Islet precursor cell (in vitro differentiated cells): Measurements from ENCODE around the gene DCC.
"Not testable (repeated sequence)": the region's sequence is repeated elsewhere in the genome, so short reads cannot be mapped to it uniquely, and the experiment has no call there.

ENCODE experiments used
- DNase-seq: peaks from one replicate; pipeline ENCODE4 v3.0.0-alpha.2; 2018

Gene DCC

DNA sequence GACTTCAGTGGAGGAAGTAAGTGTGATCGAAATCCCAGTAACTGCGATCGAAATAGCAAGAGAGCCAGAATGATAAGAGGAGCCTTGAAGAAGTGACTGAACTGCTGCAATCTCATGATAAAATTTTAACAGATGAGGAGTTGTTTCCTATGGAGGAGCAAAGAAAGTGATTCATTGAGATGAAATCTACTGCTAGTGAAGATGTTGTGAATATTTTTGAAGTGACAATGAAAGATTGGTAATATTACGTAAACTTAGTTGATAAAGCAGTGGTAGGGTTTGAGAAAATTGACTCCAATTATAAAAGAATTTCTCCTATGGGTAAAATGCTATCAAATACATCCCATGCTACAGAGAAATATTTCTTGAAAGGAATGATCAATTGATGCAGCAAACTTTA, 1103.8 kb downstream of the DCC start:
- no peak for DNase-seq

DNA sequence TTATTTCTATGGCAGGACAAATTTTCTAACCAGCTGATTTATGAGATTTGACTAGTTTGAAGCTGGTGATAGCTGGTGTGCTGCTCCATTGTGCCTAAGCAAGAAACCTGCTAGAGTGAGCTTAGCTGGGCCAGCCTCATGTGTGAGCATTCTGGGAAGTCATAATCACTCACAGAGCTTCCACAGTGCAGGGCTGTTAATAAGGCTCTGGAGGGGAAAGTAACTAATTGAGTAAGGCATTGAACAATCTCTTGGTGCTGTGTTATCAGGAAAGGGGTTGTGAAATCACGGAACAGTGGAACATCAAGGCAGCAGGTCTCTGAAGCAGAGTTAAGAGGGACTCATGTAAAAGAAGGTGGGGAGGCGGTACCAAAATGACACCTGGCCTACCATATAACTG, 1111.9 kb downstream of the DCC start:
- DNase-seq, result no peak

DNA sequence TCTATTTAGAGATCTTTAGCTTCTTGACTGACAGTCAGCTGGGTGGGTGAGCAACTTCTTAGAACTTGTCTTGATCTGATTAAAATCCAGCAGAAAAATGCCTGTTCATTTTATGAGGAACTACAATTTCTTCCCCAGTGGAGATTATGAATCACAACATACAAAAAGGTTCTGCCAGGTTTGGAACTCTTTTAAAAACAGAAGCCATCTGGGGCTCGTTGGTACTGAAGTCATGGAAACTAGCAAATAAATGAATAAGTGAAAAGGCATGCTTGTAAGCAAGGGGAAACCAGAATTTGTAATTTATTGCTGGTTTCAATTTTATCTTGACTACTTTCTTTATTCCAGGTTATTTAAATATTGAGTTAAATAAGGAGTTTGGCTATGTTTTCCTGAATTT, 1117.1 kb downstream of the DCC start:
- DNase-seq, result no peak

DNA sequence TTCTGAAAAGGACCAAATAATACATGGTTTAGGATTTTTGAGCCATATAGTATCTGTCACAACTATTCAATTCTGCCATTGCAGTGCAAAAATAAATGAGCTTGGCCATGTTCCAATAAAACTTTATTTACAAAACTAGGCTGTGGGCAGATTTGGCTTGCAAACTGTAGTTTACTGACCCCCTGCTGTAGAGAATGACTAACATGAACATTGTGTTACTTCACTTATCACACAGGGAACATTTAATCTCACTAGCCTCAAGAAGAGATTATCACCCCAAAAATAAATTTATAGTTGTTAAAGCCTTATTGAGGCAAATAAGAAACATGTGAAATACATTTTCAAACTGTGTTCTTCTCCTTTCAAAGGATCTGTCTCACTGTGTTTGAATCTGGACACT, 1118.3 kb downstream of the DCC start:
- DNase-seq, result no peak

DNA sequence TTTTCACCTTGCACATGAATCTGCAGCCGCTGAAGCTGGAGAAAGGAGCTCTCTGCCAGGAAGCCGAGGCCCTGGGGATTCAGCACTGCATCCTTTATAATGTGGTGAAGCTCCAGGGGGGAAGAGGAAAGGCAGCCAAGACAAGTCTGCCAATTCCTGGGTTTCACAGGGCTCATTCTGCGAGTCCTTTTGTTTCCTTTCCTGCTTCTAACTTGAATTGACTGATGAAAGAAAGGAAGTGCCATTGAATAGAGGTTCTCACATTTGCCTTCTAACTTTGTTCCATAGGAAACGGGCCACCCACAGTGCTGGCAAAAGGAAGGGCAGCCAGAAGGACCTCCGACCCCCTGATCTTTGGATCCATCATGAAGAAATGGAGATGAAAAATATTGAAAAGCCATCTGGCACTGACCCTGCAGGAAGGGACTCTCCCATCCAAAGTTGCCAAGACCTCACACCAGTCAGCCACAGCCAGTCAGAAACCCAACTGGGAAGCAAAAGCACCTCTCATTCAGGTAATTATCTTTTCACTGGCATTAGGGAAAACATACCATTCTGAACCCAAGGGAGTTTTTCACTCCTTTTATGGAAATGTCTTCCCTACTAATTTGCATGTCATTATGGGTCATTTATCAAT, 1119.1 kb downstream of the DCC start:
- no peak for DNase-seq

DNA sequence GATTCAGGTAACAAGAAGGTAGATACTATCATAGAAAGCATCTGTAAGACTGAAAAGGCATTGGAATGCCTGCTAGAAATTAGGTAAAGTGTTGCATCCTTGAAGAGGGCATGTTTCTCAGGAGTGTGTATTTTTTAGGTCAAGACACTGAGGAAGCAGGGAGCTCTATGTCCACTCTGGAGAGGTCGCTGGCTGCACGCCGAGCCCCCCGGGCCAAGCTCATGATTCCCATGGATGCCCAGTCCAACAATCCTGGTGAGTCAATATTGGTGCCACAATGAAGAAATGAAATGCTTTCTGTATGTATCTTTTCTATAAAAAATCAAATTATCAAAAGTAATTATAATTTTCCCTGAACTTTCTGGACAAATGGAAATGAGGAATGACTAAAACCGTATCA, 1127.8 kb downstream of the DCC start:
- DNase-seq, result no peak

DNA sequence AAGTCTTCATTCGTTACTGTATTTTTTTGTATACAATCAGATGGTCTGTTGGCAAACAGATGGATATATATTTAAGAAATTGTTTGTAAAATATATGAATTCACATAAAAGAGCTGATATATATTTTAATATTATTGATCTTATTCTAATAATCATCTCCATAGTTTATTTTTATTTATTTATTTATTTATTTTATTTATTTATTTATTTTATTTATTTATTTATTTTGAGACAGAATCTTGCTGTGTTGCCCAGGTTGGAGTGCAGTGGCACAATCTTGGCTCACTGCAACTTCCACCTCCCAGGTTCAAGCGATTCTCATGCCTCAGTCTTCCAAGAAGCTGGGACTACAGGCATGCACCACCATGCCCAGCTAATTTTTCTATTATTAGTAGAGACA, 1128.2 kb downstream of the DCC start:
- not testable (repeated sequence) for DNase-seq

DNA sequence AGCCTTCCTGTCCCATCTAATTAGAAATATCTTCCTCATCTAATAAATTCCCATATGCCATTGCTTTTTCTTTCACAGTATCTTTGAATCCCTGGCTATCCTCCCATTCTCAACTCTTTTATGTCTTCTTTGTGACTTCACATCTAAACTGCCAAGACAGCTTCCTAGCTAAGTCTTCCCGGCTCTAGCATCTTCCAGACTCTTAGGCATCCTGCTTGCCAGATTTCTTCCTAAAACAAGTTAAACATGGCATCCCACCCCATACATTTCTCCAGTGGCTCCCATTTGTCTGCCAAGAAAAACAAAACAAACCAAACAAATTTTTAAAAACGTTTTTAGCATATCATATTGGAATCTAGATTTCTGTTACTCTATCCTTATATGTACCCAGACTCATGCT, 1132.5 kb downstream of the DCC start:
- no peak for DNase-seq

DNA sequence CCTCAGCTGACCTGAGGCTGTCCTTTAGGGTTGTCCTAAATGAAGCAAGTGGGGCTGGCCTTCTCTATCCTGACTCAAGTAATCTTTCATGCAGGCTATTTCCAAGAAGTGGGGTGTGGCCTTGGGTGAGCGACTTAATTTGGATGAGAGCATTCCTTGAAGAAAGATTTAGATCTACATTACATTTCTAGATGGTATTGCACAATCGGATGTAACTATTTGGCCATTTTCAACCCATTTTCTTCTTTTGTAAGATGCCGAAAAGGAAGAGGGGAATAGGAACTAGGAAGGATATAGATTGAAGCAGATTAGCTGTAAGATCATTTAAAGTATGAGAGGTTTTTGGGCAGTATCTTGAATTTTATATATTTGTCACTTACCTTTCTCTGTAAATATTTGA, 1138.2 kb downstream of the DCC start:
- DNase-seq, result no peak

DNA sequence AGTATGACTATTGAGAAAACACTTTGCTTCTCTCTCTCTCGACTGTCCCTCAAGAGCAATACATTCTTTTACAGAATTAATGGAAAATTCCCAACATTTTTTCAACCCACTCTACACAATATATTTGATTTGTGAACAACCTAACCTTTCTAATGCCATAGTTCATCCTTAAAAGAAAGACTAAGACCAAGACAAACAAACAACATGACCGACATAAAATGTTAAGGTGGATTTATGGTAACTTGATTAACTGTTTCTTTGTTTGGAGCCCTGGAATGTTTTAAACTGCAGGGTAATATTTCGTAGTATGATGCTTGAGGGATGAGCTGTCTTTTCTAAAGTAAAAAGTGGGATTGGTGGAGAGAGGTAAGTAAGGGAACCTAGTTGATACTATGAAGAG, 1146.3 kb downstream of the DCC start:
- DNase-seq, result no peak

DNA sequence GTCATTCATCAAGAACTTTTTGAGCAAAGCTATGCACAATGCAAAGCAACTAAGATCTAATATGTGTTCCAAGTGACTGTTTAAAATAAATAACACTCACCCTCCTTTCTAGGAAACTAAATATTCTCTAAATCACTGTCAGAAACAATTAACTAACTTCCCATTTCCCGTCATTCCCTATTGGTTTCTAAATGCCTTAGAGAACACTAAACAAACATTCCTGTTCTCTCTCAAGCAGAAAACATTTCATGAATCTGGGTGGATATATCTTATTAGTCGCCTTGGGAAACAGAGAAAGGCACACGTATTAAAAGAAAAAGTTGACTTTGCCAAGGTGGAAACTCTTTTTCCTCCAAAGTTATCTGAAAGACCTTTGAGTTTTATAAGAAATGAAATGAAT, 1149.3 kb downstream of the DCC start:
- no peak for DNase-seq

DNA sequence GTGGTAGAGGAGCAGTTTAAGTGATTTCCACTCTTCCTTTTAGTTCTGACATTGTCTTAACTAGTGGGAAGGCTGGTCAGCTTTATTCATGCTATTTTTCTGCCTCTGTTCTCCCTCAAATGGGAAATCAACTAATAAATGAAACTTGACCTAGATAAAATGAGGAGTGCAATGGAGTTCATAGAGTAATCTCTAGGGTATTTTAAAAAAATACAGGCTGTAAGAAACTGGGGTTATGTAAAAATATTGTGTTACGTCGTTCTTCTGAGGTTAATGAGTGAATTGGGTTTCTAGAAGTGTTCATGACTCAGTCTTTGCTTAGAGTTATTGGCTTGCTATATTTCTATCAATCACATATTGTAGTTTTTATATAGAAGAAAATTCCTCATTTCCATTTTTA, 1150.0 kb downstream of the DCC start:
- DNase-seq, result no peak

DNA sequence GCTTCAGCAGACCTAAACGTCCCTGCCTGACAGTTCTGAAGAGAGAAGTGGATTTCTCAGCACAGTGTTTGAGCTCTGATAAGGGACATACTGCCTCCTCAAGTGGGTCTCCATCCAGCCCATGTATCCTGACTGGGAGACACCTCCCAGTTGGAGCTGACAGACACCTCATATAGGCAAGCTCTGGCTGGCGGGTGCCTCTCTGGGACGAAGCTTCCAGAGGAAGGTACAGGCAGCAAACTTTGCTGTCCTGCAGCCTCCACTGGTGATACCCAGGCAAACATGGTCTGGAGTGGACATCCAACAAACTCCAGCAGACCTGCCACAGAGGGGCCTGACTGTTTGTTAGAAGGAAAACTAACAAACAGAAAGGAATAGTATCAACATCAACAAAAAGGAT, 1156.0 kb downstream of the DCC start:
- no peak for DNase-seq

DNA sequence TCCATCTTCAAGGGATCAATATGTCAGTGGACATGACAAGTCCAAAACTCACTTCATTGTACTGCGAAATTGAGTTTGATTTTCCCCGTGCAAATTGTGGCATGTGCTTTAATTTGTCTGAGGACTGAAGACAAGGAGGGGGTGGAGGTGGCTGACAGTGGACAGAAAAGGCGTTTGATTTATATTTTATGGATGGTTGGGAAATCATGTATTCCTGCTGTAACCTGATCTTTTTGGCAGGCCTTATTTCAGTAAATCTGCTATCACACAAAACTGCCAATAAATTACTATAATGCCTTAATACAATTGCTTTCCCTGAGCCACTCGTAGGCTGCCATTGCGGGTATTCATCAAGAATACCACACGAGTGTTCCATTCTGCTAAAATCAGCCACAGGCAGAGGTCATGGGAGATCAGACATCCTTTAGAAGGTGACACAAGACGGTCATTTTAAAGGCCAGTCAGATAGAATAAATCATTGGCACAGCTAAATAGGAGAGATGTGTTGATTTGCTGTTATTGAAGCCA, 1164.0 kb downstream of the DCC start:
- no peak for DNase-seq

DNA sequence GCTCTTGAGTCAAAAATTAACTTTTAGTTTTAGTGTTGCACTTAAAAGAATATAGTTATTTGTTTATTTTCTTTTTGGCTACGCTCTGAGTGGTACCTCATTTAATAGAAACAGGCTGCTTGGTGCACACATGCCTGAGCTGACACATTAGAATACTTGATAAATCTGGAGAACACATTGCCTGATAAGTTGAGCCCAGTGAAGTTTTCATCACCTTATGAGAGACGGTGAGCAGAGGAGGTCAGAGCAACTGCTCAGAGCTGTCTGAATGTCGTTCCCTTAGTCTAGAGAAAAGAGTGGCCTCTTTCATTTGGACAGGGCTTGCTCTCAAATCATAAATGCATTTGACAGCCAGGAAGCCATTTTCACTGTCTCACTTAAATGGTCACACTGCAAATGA, 1168.5 kb downstream of the DCC start:
- DNase-seq, result no peak

DNA sequence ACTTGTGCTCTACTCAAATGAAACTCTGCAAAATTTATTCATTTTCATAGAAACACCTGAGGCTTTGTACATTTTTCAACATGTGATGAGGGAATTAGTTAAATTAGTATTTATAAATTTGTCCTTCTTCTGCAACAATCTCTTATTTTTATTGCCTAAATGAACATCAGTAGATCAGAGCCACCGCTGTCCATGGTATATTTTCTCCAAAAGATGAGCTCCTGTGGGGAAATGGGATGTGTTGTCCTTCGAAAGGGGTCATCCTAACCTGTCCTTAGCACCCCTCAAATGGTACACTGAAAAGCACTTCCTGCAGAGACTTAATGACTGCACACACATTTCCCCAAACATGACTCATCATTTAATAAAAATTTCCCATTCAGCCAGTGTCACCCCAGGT, 1169.9 kb downstream of the DCC start:
- no peak for DNase-seq

DNA sequence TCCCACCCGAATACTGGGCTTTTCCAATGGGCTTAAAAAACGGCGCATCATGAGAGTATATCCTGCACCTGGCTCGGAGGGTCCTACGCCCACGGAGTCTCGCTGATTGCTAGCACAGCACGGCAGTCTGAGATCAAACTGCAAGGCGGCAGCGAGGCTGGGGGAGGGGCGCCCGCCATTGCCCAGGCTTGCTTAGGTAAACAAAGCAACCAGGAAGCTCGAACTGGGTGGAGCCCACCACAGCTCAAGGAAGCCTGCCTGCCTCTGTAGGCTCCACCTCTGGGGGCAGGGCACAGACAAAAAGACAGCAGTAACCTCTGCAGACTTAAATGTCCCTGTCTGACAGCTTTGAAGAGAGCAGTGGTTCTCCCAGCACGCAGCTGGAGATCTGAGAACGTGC, 1171.7 kb downstream of the DCC start:
- DNase-seq, result not testable (repeated sequence)

DNA sequence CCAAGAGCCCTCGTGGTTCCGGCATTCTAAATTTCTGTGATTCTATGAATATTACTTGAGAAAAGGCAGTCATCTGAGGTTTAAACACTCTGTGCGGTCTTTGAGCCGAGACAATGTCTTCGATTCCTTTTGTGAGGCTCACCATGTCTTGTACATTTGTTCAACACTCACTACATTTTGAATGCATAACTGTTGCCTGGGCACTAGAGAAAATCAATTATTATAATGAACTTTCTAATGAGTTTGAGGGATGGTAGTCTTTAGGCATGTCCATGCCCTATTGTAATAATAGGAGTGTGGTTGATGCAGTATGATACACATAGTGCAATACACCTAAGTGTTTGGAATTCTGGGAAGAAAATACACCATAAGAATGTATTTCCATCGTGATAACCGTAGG, 1181.1 kb downstream of the DCC start:
- no peak for DNase-seq

DNA sequence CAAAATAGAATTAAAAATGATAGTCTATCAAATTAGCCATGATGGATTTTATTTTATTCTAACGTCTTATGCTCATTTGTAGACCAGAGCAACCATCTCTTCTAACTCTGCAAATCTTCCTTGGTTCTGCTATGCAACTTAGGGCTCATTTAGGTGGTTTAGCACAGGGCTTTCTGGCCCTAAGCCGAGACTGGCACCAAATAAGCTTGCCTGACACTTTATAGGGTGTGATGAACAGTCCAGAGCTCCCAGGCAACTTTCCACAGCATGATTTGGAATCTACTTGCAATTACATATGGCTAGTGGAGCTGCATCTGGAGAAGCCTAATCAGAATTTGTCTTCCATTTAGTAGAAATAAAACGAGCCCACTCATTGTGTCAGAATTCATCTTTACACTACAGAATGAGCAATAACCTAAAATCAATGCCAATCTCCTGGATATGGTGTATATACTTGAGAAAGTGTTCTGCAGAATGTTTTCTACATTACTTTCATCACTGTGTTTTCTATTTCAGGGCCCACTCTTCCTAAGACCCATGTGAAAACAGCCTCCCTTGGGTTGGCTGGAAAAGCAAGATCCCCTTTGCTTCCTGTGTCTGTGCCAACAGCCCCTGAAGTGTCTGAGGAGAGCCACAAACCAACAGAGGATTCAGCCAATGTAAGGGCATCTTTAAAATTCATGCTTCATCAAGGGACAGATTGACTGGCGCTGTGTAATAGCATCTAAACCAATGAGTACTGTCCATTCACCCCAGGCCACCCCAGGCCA, 1186.3 kb downstream of the DCC start:
- no peak for DNase-seq

DNA sequence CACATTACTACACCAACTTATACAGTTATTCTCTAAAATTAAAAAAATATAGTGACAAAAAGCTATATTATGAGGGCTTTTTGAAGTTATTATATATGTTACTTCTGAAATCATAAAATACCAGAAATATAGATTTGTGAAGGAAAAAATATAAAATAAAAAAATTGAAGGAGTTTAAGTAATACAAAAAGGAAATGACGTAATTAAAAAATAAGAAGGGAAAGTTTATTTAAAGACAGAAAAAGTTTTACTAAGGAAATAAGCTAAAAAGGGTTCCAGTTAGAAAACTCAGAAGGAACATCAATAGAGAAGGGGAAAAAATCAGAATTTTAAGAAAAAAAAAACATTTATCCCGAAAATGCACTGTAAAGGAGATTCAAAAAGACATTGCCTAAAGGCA, 1187.4 kb downstream of the DCC start:
- DNase-seq, result no peak

DNA sequence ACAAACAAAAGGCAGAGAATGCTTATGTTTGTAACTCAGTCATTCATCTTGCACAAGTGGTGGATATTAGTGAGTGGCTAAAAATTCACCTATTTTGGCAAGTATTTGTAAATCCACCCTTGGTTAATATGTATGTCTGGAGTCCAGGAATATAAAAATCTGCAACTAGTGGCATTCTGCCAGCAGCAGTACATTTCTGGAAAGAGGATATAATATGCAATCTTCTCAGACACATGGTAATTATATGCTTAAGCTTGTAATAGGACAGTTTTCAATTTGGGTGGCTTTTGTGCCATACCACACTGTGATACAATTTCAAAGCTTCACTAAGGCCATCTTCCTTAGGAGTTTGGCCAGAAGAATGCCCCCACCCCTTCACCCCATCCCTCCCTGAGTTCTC, 1191.2 kb downstream of the DCC start:
- DNase-seq, result no peak

DNA sequence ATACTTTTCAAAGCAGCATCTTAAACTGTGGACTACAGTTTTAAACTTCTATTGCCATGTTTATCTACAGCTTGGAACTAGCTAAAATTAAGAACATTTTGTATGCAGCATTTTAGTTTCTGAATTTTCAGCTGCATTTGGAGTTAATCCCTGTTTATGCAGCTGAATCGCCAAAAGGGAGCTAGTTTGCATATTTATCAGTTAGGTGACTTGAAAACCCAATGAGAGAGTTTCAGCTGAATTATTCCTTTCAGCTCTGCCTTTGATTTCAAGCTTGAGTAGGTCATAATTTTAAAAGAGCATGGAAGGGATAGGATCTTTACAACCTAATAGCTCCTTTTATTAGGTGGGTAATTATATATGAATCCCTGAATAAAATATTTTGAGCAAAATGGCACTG, 1191.9 kb downstream of the DCC start:
- DNase-seq, result no peak

DNA sequence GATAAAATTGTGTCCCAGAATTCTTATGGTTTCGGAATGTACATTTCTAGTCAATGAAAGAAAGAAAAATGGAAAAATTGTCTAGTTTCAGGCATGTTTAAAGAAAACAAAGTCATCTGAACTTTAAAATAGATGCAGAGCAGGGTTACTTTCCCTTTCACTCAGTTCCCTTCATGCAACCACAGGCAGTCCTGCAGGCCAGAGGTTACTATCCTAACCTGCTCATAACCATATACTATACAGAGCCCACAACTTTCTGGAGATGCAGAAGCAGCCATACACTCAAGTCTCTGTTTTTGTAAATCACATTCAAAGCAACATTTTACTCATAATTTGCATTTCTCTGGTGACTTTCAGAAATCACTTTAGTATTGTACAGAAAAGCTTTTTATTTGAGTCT, 1194.2 kb downstream of the DCC start:
- no peak for DNase-seq

DNA sequence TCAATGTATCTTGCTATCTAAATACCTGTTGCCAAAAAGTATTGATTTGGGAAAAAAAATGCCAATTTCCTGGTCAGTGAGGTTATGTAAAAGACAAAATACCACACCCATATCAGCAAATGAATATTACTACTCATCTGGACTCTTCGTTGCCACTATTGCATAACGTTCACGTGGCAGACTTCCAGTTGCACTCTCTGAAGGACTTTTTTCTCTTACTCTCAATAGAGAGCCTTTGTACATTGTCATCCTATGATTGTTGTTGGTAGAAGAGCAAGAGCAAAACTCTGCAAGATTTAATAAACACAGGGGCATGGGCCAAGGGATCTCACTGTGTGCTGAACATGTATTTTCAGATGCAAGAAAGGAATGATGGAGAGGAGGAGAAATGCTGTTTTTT, 1194.7 kb downstream of the DCC start:
- DNase-seq, result no peak

DNA sequence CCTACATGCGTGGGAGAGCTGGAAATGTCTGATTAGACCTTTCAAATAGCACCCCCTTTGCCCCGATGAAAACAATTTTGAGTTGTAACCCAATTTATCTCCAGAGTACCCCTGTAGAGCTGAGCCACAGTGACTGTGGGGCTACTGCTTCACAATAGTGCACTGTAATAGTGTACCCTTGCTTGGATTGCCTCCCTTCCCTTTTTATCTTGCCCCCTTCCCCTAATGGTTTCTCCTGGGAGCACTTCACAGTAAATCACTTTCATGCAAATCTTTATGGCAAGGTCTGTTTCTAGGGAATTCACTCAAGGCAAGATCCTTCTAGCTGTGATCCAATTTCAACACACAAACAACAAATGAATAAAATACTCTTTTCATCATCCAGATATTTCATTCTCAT, 1196.9 kb downstream of the DCC start:
- DNase-seq, result no peak
